GM18909 (cell line): ENCODE data around the gene MBTD1.
A peak's percentile ranks its signal among the peaks of the same experiment; 100 is the strongest.
"Not testable (repeated sequence)": the region's sequence is repeated elsewhere in the genome, so short reads cannot be mapped to it uniquely, and the experiment has no call there.

Experiments used
- ATAC-seq: cut with Tn5 transposase; IDR thresholded peaks from one replicate; pipeline ENCODE4 v1.9.1; 2021; ENCODE audit warnings: mild to moderate bottlenecking; ENCODE audit not compliant: unreplicated experiment, poor library complexity

MBTD1 gene

GRCh38 chr17:51259564-51260236 is at the start of gene MBTD1:
MBTD1 (minus strand) TSS chr17:51260049; CDS start chr17:51225161, 34,888 bp downstream.
- ATAC-seq = peak; percentile 85

- ATAC-seq = no peak
Observed at GRCh38 chr17:51305182-51305581, 45.3 kb upstream of the MBTD1 start.

- ATAC-seq = no peak
Observed at GRCh38 chr17:51299859-51300258, 40.0 kb upstream of the MBTD1 start.

- ATAC-seq = no peak
Observed at GRCh38 chr17:51298508-51299371, 38.9 kb upstream of the MBTD1 start.

GRCh38 chr17:51294338-51294737 is 34.5 kb upstream of the MBTD1 start:
- ATAC-seq = not testable (repeated sequence)

- no peak for ATAC-seq
Observed at GRCh38 chr17:51289696-51290111, 29.9 kb upstream of the MBTD1 start.

- no peak for ATAC-seq
Observed at GRCh38 chr17:51287412-51287811, 27.6 kb upstream of the MBTD1 start.

- ATAC-seq = no peak
Observed at GRCh38 chr17:51279183-51279582, 19.3 kb upstream of the MBTD1 start.

- ATAC-seq = no peak
Observed at GRCh38 chr17:51275381-51275780, 15.5 kb upstream of the MBTD1 start.

- ATAC-seq = no peak
Observed at GRCh38 chr17:51272812-51273211, 13.0 kb upstream of the MBTD1 start.

GRCh38 chr17:51270636-51271035 is 10.8 kb upstream of the MBTD1 start:
- ATAC-seq = no peak

- no peak for ATAC-seq
Observed at GRCh38 chr17:51269991-51270390, 10.1 kb upstream of the MBTD1 start.

GRCh38 chr17:51264466-51264865 is 4.6 kb upstream of the MBTD1 start:
- not testable (repeated sequence) for ATAC-seq

- ATAC-seq = no peak
Observed at GRCh38 chr17:51263006-51263405, 3.2 kb upstream of the MBTD1 start.

- ATAC-seq = no peak
Observed at GRCh38 chr17:51261024-51261963, 1.4 kb upstream of the MBTD1 start.

- peak; percentile 78 for ATAC-seq
Observed at GRCh38 chr17:51260237-51261023, 581 bp upstream of the MBTD1 start, which contains the start of gene UTP18. UTP18 (plus strand) TSS chr17:51260546; CDS start chr17:51260585, 39 bp downstream.

- no peak for ATAC-seq
Observed at GRCh38 chr17:51258756-51259563, 889 bp downstream of the MBTD1 start.

- ATAC-seq = no peak
Observed at GRCh38 chr17:51257150-51258081, 2.4 kb downstream of the MBTD1 start.
